SJSA1 (cell line): ENCODE results near the gene SUMO3. TPM values are rescaled to one million over a fixed set of nuclear protein-coding genes. Genes with fewer than 3 reads are reported as not detected.

Experiments used
- DNase-seq, 2 experiments: peaks; one replicate each; pipeline ENCODE4 v3.0.0-alpha.2; 2015 to 2020; ENCODE audit warnings: low spot score in 2 of 2, low read depth in 1 of 2
- H3K27ac ChIP-seq: fragments of 250-450 bp; sonication (Bioruptor Pico); 2 replicates; pipeline ENCODE4 v1.5.1; 2020; ENCODE audit warnings: mild to moderate bottlenecking, moderate library complexity
- H3K27me3 ChIP-seq: fragments of 250-450 bp; sonication (Bioruptor Pico); replicated peaks from 2 replicates; pipeline ENCODE4 v1.5.1; 2020; ENCODE audit warnings: mild to moderate bottlenecking, moderate library complexity
- H3K36me3 ChIP-seq: fragments of 250-450 bp; sonication (Bioruptor Pico); 2 replicates; pipeline ENCODE4 v1.5.1; 2020; ENCODE audit warnings: mild to moderate bottlenecking
- H3K4me1 ChIP-seq: fragments of 250-450 bp; sonication (Bioruptor Pico); replicated peaks from 2 replicates; pipeline ENCODE4 v1.6.1; 2021; ENCODE audit warnings: mild to moderate bottlenecking
- H3K4me3 ChIP-seq: fragments of 250-450 bp; sonication (Bioruptor Pico); 2 replicates; pipeline ENCODE4 v1.5.1; 2020; ENCODE audit warnings: mild to moderate bottlenecking
- H3K9me3 ChIP-seq: fragments of 250-450 bp; sonication (Bioruptor Pico); replicated peaks from 2 replicates; pipeline ENCODE4 v1.5.1; 2020; ENCODE audit warnings: mild to moderate bottlenecking
- total RNA-seq: library from RNA; depleted of rRNA; stranded (reverse); fragments of >200 nt; shearing (Covaris generic); gene quantifications from 2 replicates; pipeline ENCODE4 v1.2.3, GENCODE V29; 2014

The SUMO3 gene
- total RNA-seq, 1 experiment from 2014 or later = 173 TPM

- Histone ChIP-seq H3K9me3 (peaks cover 21% of the 10 kb centered on the region), H3K4me1 (peaks cover 18% of the 10 kb centered on the region), H3K27ac (no peak overlapping the region), H3K27me3 (no peaks in the 10 kb centered on the region), H3K4me3 (no peak overlapping the region), H3K36me3 (peaks cover 73% of the 10 kb centered on the region)
- DNase-seq = no peak
These were observed 3.3 kb downstream of the SUMO3 start for GRCh38 chr21:44814498-44815023.

- no peak overlapping the region for H3K27ac ChIP-seq
- H3K36me3 ChIP-seq = peaks cover 82% of the 10 kb centered on the region
- H3K4me3 ChIP-seq = no peak overlapping the region
- no peaks in the 10 kb centered on the region for H3K27me3 ChIP-seq
- peaks cover 12% of the 10 kb centered on the region for H3K9me3 ChIP-seq
- DNase-seq = no peak
- peaks cover 14% of the 10 kb centered on the region for H3K4me1 ChIP-seq
These were observed 4.1 kb downstream of the SUMO3 start for GRCh38 chr21:44813727-44814126.

- H3K27me3 ChIP-seq = no peaks in the 10 kb centered on the region
- H3K36me3 ChIP-seq = peaks cover 83% of the 10 kb centered on the region
- no peak overlapping the region for H3K27ac ChIP-seq
- H3K9me3 ChIP-seq = peaks cover 7% of the 10 kb centered on the region; the same call in 1 of the 2 replicates
- no peak overlapping the region for H3K4me3 ChIP-seq
- no peak for DNase-seq
- H3K4me1 ChIP-seq = peaks cover 9% of the 10 kb centered on the region
These were observed 4.7 kb downstream of the SUMO3 start for GRCh38 chr21:44813149-44813548.

GRCh38 chr21:44812640-44813039, 5.2 kb downstream of the SUMO3 start:
- peaks cover 84% of the 10 kb centered on the region for H3K36me3 ChIP-seq
- H3K27ac ChIP-seq = no peak overlapping the region
- H3K27me3 ChIP-seq = no peaks in the 10 kb centered on the region
- peaks cover 6% of the 10 kb centered on the region for H3K4me1 ChIP-seq
- no peak for DNase-seq
- H3K9me3 ChIP-seq = peaks cover 4% of the 10 kb centered on the region; the same call in 1 of the 2 replicates
- H3K4me3 ChIP-seq = no peak overlapping the region

GRCh38 chr21:44810779-44811178, 7.1 kb downstream of the SUMO3 start:
- Histone ChIP-seq H3K4me1 (no peaks in the 10 kb centered on the region), H3K36me3 (peaks cover 93% of the 10 kb centered on the region), H3K4me3 (no peak overlapping the region), H3K9me3 (no peaks in the 10 kb centered on the region), H3K27ac (no peak overlapping the region), H3K27me3 (no peaks in the 10 kb centered on the region)
- no peak for DNase-seq

GRCh38 chr21:44805859-44806258, 12.0 kb downstream of the SUMO3 start:
- no peak for DNase-seq
- Histone ChIP-seq H3K36me3 (peaks cover 93% of the 10 kb centered on the region), H3K9me3 (0 out of 2 replicates have a peak, but pooled peaks cover 4% of the 10 kb centered on the region), H3K4me3 (no peak overlapping the region), H3K4me1 (peaks cover 8% of the 10 kb centered on the region), H3K27me3 (no peaks in the 10 kb centered on the region), H3K27ac (no peak overlapping the region)

GRCh38 chr21:44805226-44805625, 12.6 kb downstream of the SUMO3 start:
- DNase-seq = no peak
- 0 out of 2 replicates have a peak, but pooled peaks cover 4% of the 10 kb centered on the region for H3K9me3 ChIP-seq
- no peak overlapping the region for H3K4me3 ChIP-seq
- no peaks in the 10 kb centered on the region for H3K27me3 ChIP-seq
- H3K36me3 ChIP-seq = peaks cover 86% of the 10 kb centered on the region
- no peak overlapping the region for H3K27ac ChIP-seq
- H3K4me1 ChIP-seq = peaks cover 13% of the 10 kb centered on the region

GRCh38 chr21:44804762-44805161, 13.1 kb downstream of the SUMO3 start:
- Histone ChIP-seq H3K4me3 (no peak overlapping the region), H3K4me1 (peaks cover 18% of the 10 kb centered on the region), H3K27me3 (no peaks in the 10 kb centered on the region), H3K9me3 (0 out of 2 replicates have a peak, but pooled peaks cover 4% of the 10 kb centered on the region), H3K36me3 (peaks cover 85% of the 10 kb centered on the region), H3K27ac (no peak overlapping the region)
- DNase-seq = no peak

GRCh38 chr21:44803651-44804050, 14.2 kb downstream of the SUMO3 start:
- Histone ChIP-seq H3K4me3 (no peak overlapping the region), H3K4me1 (peaks cover 20% of the 10 kb centered on the region), H3K9me3 (0 out of 2 replicates have a peak, but pooled peaks cover 4% of the 10 kb centered on the region), H3K36me3 (peaks cover 85% of the 10 kb centered on the region), H3K27me3 (no peaks in the 10 kb centered on the region), H3K27ac (no peak overlapping the region)
- DNase-seq = no peak

- Histone ChIP-seq H3K36me3 (peaks cover 84% of the 10 kb centered on the region), H3K4me1 (peaks cover 20% of the 10 kb centered on the region), H3K9me3 (0 out of 2 replicates have a peak, but pooled peaks cover 4% of the 10 kb centered on the region), H3K27ac (peak overlapping the region; percentile 74; the same call in 1 of the 2 replicates), H3K4me3 (peak overlapping the region; percentile 90), H3K27me3 (no peaks in the 10 kb centered on the region)
- DNase-seq = peak in 1 of 2 experiments; percentile 20
These were observed 15.3 kb downstream of the SUMO3 start for GRCh38 chr21:44802396-44803153.

- no peaks in the 10 kb centered on the region for H3K27me3 ChIP-seq
- peak within 1 kb of the TSS; percentile 90 for H3K4me3 ChIP-seq
- 0 out of 2 replicates have a peak, but pooled peaks cover 4% of the 10 kb centered on the region for H3K9me3 ChIP-seq
- peak; percentile 81 to 86 for DNase-seq
- peak within 1 kb of the TSS; percentile 74 for H3K27ac ChIP-seq
- H3K4me1 ChIP-seq = peaks cover 20% of the 10 kb centered on the region
- H3K36me3 ChIP-seq = peaks cover 79% of the 10 kb centered on the region
These were observed 16.1 kb downstream of the SUMO3 start, which contains the start of gene UBE2G2 for GRCh38 chr21:44801468-44802395. TSS of gene UBE2G2 (minus strand) at chr21:44801820. CDS start at chr21:44801748, 72 bp downstream.

- Histone ChIP-seq H3K4me1 (peaks cover 20% of the 10 kb centered on the region), H3K4me3 (peak overlapping the region; percentile 90), H3K36me3 (peaks cover 80% of the 10 kb centered on the region), H3K27ac (peak overlapping the region; percentile 74), H3K27me3 (no peaks in the 10 kb centered on the region), H3K9me3 (0 out of 2 replicates have a peak, but pooled peaks cover 4% of the 10 kb centered on the region)
- peak in 1 of 2 experiments; percentile 49 for DNase-seq
These were observed 16.8 kb downstream of the SUMO3 start for GRCh38 chr21:44800971-44801467.

GRCh38 chr21:44800103-44800502, 17.8 kb downstream of the SUMO3 start:
- H3K36me3 ChIP-seq = peaks cover 71% of the 10 kb centered on the region
- peak; percentile 39 to 68 for DNase-seq

More at GRCh38 chr21:44800103-44800502, 17.8 kb downstream of the SUMO3 start:
- peaks cover 20% of the 10 kb centered on the region for H3K4me1 ChIP-seq
- no peaks in the 10 kb centered on the region for H3K27me3 ChIP-seq
- H3K27ac ChIP-seq = no peak overlapping the region
- H3K4me3 ChIP-seq = peak overlapping the region; percentile 90
- H3K9me3 ChIP-seq = 0 out of 2 replicates have a peak, but pooled peaks cover 4% of the 10 kb centered on the region
